OCI-LY1 (cell line): Measurements from ENCODE around the gene HCK.

ENCODE experiments used
- CTCF ChIP-seq: fragments of 200-600 bp; sonication (generic), shearing (Covaris generic); IDR thresholded peaks from 2 replicates; pipeline ENCODE4 v1.5.1; 2017; ENCODE audit warnings: mild to moderate bottlenecking, antibody characterized with exemption, low read length, moderate library complexity, mixed read lengths
- EZH2 ChIP-seq: fragments of 200-600 bp; sonication (generic), shearing (Covaris generic); IDR thresholded peaks from 2 replicates; pipeline ENCODE4 v1.8.0; 2017; ENCODE audit warnings: borderline replicate concordance, mixed run types, mild to moderate bottlenecking, antibody characterized with exemption, low read length, moderate library complexity, mixed read lengths

DNA sequence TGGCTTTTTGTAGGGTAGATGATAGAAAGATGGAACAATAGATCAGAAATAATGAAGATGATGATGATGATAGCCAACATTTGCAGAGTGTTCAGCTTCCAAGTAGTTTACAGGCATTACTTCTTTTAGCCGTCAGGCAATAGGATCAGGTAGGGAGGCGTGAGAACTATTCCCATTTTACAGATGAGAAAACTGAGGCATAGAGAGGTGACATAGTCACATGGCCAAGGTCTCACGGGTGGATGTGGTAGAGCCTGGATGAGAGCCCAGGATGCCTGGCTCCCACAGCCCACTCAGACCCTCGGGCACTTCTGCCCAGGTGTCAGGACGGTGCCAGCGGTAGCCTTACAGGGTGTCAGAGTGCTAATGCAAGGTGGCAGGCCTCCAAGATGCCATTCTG lies 31.4 kb downstream of the HCK start:
- TF ChIP-seq CTCF (no peak), EZH2 (no peak)
